ENCODE data around the gene RASIP1.
"Not testable (repeated sequence)": the region's sequence is repeated elsewhere in the genome, so short reads cannot be mapped to it uniquely, and the experiment has no call there.

The RASIP1 gene

GRCh38 chr19:48737360-48737998 is 2.9 kb downstream of the RASIP1 start:
- in situ Hi-C loops (cut with MboI; ENCODE audit: low sequenced_read_pairs) = no loop called here

GRCh38 chr19:48735031-48735615 is 5.3 kb downstream of the RASIP1 start:
- in situ Hi-C loops (cut with MboI; ENCODE audit: low sequenced_read_pairs) = no loop called here

GRCh38 chr19:48734625-48735024 is 5.8 kb downstream of the RASIP1 start:
- in situ Hi-C loops (cut with MboI; ENCODE audit: low sequenced_read_pairs) = no loop called here

- in situ Hi-C loops (cut with MboI; ENCODE audit: low sequenced_read_pairs) = no loop called here
Observed at GRCh38 chr19:48731452-48731851, 9.0 kb downstream of the RASIP1 start.

- in situ Hi-C loops (cut with MboI; ENCODE audit: low sequenced_read_pairs) = no loop called here
Observed at GRCh38 chr19:48728911-48729664, 11.3 kb downstream of the RASIP1 start.

- in situ Hi-C loops (cut with MboI; ENCODE audit: low sequenced_read_pairs) = no loop called here
Observed at GRCh38 chr19:48726556-48726955, 13.9 kb downstream of the RASIP1 start.

GRCh38 chr19:48724796-48725753 is 15.3 kb downstream of the RASIP1 start:
- in situ Hi-C loops (cut with MboI; ENCODE audit: low sequenced_read_pairs) = no loop called here

GRCh38 chr19:48722196-48722708 is 18.2 kb downstream of the RASIP1 start:
- in situ Hi-C loops (cut with MboI; ENCODE audit: low sequenced_read_pairs) = no loop called here

- in situ Hi-C loops (cut with MboI; ENCODE audit: low sequenced_read_pairs) = no loop called here
Observed at GRCh38 chr19:48720613-48721296, 19.7 kb downstream of the RASIP1 start.

GRCh38 chr19:48720251-48720612 is 20.2 kb downstream of the RASIP1 start:
- in situ Hi-C loops (cut with MboI; ENCODE audit: low sequenced_read_pairs) = no loop called here

GRCh38 chr19:48719263-48720171 is 20.9 kb downstream of the RASIP1 start, which contains the start of gene MAMSTR:
MAMSTR (minus strand) TSS chr19:48719725; CDS start chr19:48719031, 694 bp downstream.
- in situ Hi-C loops (cut with MboI; ENCODE audit: low sequenced_read_pairs) = no loop called here

- in situ Hi-C loops (cut with MboI; ENCODE audit: low sequenced_read_pairs) = no loop called here
Observed at GRCh38 chr19:48718711-48719231, 21.6 kb downstream of the RASIP1 start.

- in situ Hi-C loops (cut with MboI; ENCODE audit: low sequenced_read_pairs) = not testable (repeated sequence)
Observed at GRCh38 chr19:48718106-48718505, 22.3 kb downstream of the RASIP1 start.

GRCh38 chr19:48716562-48717291 is 23.7 kb downstream of the RASIP1 start:
- in situ Hi-C loops (cut with MboI; ENCODE audit: low sequenced_read_pairs) = no loop called here

GRCh38 chr19:48715681-48716171 is 24.7 kb downstream of the RASIP1 start:
- in situ Hi-C loops (cut with MboI; ENCODE audit: low sequenced_read_pairs) = no loop called here

GRCh38 chr19:48714759-48715675 is 25.4 kb downstream of the RASIP1 start:
- in situ Hi-C loops (cut with MboI; ENCODE audit: low sequenced_read_pairs) = no loop called here
